HepG2 (cell line): Measurements from ENCODE around the gene ARHGAP15. TPM values are rescaled to one million over a fixed set of nuclear protein-coding genes. Genes with fewer than 3 reads are reported as not detected.

Source experiments
- BCL6 ChIP-seq: IDR thresholded peaks from 2 replicates; pipeline ENCODE4 v1.6.1; 2016; ENCODE audit warnings: missing genetic modification reagents, missing compliant biosample characterization
- CEBPB ChIP-seq: IDR thresholded peaks from 2 replicates; pipeline ENCODE4 v1.6.1; 2011; ENCODE audit warnings: low read depth, low read length, improper control_type of control experiment, borderline replicate concordance
- CEBPG ChIP-seq: IDR thresholded peaks from 2 replicates; pipeline ENCODE4 v1.6.1; 2016
- CENPT ChIP-seq: sonication (generic); formaldehyde crosslinking; IDR thresholded peaks from 2 replicates; pipeline ENCODE4 v1.8.0; 2022; ENCODE audit warnings: low read depth, mild to moderate bottlenecking, moderate library complexity, missing genetic modification reagents
- E2F1 ChIP-seq: sonication (generic); formaldehyde crosslinking; IDR thresholded peaks from 2 replicates; pipeline ENCODE4 v1.5.0; 2020; ENCODE audit warnings: missing genetic modification reagents
- FOXA1 ChIP-seq, 2 experiments: fragments of 450-650 bp in 1 of 2; sonication (generic) in 1 of 2; formaldehyde crosslinking in 1 of 2; IDR thresholded peaks; 2 replicates each; pipeline versions ENCODE4 v1.4.0 to v1.6.1; 2016 to 2020; ENCODE audit warnings: missing genetic modification reagents in 1 of 2
- FOXA3 ChIP-seq: IDR thresholded peaks from 2 replicates; pipeline ENCODE4 v1.6.1; 2016; ENCODE audit warnings: missing genetic modification reagents, missing compliant biosample characterization
- FOXP4 ChIP-seq: sonication (generic); formaldehyde crosslinking; IDR thresholded peaks from 2 replicates; pipeline ENCODE4 v1.4.0; 2020; ENCODE audit warnings: missing genetic modification reagents
- MAFK ChIP-seq, 2 experiments: IDR thresholded peaks in 1 of 2; conservative IDR thresholded peaks in 1 of 2; 2 replicates each; pipeline ENCODE4 v1.6.1; 2011; ENCODE audit warnings: improper control_type of control experiment in 2 of 2, low read length in 2 of 2
- MNT ChIP-seq: fragments of 450-650 bp; IDR thresholded peaks from 2 replicates; pipeline ENCODE4 v1.6.1; 2016
- PAXIP1 ChIP-seq: sonication (generic); formaldehyde crosslinking; conservative IDR thresholded peaks from 2 replicates; pipeline ENCODE4 v1.4.0; 2020; ENCODE audit warnings: mild to moderate bottlenecking, missing genetic modification reagents, moderate library complexity
- SKI ChIP-seq: fragments of 450-650 bp; IDR thresholded peaks from one replicate; pipeline ENCODE4 v1.6.1; 2018; ENCODE audit warnings: mild to moderate bottlenecking; ENCODE audit not compliant: partially characterized antibody
- SOX13 ChIP-seq, 3 experiments: fragments of 450-650 bp in 1 of 3; sonication (generic) in 1 of 3; formaldehyde crosslinking in 1 of 3; IDR thresholded peaks in 2 of 3; conservative IDR thresholded peaks in 1 of 3; 2 replicates each; pipeline versions ENCODE4 v1.5.0 to v1.6.1; 2016 to 2020; ENCODE audit warnings: antibody characterized with exemption in 1 of 3, mild to moderate bottlenecking in 1 of 3, missing compliant biosample characterization in 1 of 3, missing genetic modification reagents in 1 of 3, moderate library complexity in 1 of 3
- TEF ChIP-seq: sonication (generic); formaldehyde crosslinking; IDR thresholded peaks from 2 replicates; pipeline ENCODE4 v1.5.0; 2020; ENCODE audit warnings: missing genetic modification reagents
- ZNF569 ChIP-seq: sonication (generic); formaldehyde crosslinking; IDR thresholded peaks from 2 replicates; pipeline ENCODE4 v1.5.0; 2020; ENCODE audit warnings: mild to moderate bottlenecking, missing genetic modification reagents, moderate library complexity, borderline replicate concordance
- polyA plus RNA-seq, 8 experiments: library from polyadenylated mRNA; depleted of rRNA in 3 of 8; stranded (reverse) in 7 of 8; unstranded in 1 of 8; fragments of >200 nt; fragmentation: Illumina TruSeq in 4 of 8; extraction: Trizol in 4 of 8; gene quantifications; 2 replicates each; pipeline versions ENCODE4 v1.2.1 to v1.2.3, GENCODE V29; 2011 to 2016; ENCODE audit warnings: low read depth in 4 of 8, missing spikeins in 1 of 8, mixed read lengths in 1 of 8; ENCODE audit not compliant: insufficient read depth in 1 of 8
- total RNA-seq, 5 experiments: library from RNA; depleted of rRNA; stranded (reverse); fragments of >200 nt; fragmentation: Illumina TruSeq; extraction: Trizol; gene quantifications; 2 replicates each; pipeline ENCODE4 v1.2.3, GENCODE V29; 2016; ENCODE audit warnings: low read depth in 1 of 5

The ARHGAP15 gene
- total and polyA plus RNA-seq, 2 of the 13 experiments (the other 11 are each of a cell fraction or from before 2014, with no cell fraction given): 0.04 TPM; not detected in 1

GRCh38 chr2:143294068-143294467, 164.8 kb downstream of the ARHGAP15 start (continued):
- TF ChIP-seq PAXIP1 (0 out of 2 replicates have a peak, but pooled peaks have one; percentile 20), SOX13 (IDR thresholded peaks at IDR 0.05) (no peak), SOX13 (CRISPR knock-in tag; conservative IDR thresholded peaks at IDR 0.05 in 1 of 2, IDR thresholded peaks at IDR 0.05 in 1 of 2) (peak in 1 of 2 experiments; percentile 35; a peak in 1 of 4 replicates), MNT (no peak), FOXA1 (IDR thresholded peaks at IDR 0.05) (peak; percentile 75; the same call in 1 of the 2 replicates), FOXA1 (CRISPR knock-in tag; IDR thresholded peaks at IDR 0.05) (peak; percentile 91), TEF (CRISPR knock-in tag) (0 out of 2 replicates have a peak, but pooled peaks have one; percentile 21), CENPT (CRISPR knock-in tag) (no peak), CEBPB (peak; percentile 88), ZNF569 (CRISPR knock-in tag) (no peak), MAFK (conservative IDR thresholded peaks at IDR 0.05 in 1 of 2, IDR thresholded peaks at IDR 0.05 in 1 of 2; ENCODE audit: low read length in 2 of 2) (no peak), FOXA3 (peak; percentile 93), FOXP4 (CRISPR knock-in tag) (no peak), SKI (no peak), E2F1 (no peak), BCL6 (CRISPR knock-in tag) (0 out of 2 replicates have a peak, but pooled peaks have one; percentile 15), CEBPG (CRISPR knock-in tag) (peak; percentile 82)
